Measurements from ENCODE around the gene CD48.

GRCh38 chr1:160707236-160708064 is 4.2 kb downstream of the CD48 start:
- TF ChIP-seq CTCF (IDR thresholded peaks at IDR 0.05) (no peak), EP300 (IDR thresholded peaks at IDR 0.05) (no peak), POLR2A (IDR thresholded peaks at IDR 0.05; ENCODE audit: low read depth) (no peak)
